ENCODE data around the gene ALDH4A1. TPM values are rescaled to one million over a fixed set of nuclear protein-coding genes. Genes with fewer than 3 reads are reported as not detected.

The ALDH4A1 gene
- total RNA-seq = 11.8 and 11.9 TPM in 2 replicates

GRCh38 chr1:18902523-18903290 lies at the start of gene ALDH4A1:
TSS of gene ALDH4A1 (minus strand) at chr1:18902555. CDS start at chr1:18902523, 32 bp downstream.

GRCh38 chr1:18859560-18859959 lies 42.8 kb downstream of the ALDH4A1 start, which contains the start of gene TAS1R2:
TSS of gene TAS1R2 (minus strand) at chr1:18859660. CDS start at chr1:18859660, 0 bp downstream.

Other genes with a start within 250 kb of the ALDH4A1 start
- not detected in 2 replicates for gene TAS1R2, start 42.9 kb downstream of the ALDH4A1 start, total RNA-seq
- gene IFFO2, start 54.1 kb upstream of the ALDH4A1 start, total RNA-seq = 26.6 and 31.8 TPM in 2 replicates

Measured in endothelial cell of coronary artery (primary cell).